ENCODE data around the gene SF1.
"Not testable (repeated sequence)": the region's sequence is repeated elsewhere in the genome, so short reads cannot be mapped to it uniquely, and the experiment has no call there.

Gene SF1

DNA sequence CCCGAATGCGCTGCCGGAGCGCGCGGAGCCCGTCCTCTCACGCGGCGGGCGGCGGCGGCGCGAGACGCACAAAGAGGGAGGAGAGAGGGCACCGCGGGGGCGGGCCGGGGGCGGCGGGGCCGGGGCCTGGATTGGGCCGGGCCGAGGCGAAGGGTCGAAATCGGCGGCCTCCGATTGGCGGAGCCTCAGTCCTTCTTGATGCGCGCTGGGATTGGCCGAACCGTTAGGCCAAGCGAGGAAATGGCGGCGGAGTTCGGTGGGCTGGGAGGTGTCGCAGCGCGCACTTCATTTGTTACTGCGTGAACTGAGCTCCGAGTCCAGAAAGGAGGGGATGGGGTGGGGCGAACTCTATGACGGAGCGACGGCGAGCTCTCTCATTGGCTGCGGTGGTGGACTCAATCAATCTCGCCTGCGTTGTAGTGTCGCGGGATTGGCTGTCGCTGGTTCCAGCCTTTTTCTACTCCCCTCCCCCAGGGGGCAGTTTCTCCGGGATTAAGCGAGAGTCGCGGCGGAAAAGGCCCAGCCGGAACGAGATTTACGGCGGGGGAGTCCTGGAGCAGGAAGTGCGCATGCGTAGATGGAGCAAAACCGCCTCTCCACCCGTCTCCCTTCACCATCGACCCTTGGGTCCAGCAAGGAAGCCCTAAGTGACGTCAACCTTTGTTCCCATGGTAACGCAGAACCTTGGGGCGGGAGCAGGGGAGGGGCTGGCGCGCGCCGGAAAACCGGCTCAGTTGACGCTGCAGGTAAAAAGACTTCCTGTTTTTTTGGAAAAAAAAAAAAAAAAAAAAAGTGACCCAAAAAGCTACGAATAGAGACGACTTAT lies at the start of gene SF1:
Gene SF1 (minus strand): TSS at position 70 of the 826 bp plus-strand sequence. CDS start 150 bp downstream, outside the sequence.
- peak; percentile 100 for DNase-seq

GRCh38 chr11:64827451-64827839 lies 49.1 kb upstream of the SF1 start:
- no peak for DNase-seq

DNA sequence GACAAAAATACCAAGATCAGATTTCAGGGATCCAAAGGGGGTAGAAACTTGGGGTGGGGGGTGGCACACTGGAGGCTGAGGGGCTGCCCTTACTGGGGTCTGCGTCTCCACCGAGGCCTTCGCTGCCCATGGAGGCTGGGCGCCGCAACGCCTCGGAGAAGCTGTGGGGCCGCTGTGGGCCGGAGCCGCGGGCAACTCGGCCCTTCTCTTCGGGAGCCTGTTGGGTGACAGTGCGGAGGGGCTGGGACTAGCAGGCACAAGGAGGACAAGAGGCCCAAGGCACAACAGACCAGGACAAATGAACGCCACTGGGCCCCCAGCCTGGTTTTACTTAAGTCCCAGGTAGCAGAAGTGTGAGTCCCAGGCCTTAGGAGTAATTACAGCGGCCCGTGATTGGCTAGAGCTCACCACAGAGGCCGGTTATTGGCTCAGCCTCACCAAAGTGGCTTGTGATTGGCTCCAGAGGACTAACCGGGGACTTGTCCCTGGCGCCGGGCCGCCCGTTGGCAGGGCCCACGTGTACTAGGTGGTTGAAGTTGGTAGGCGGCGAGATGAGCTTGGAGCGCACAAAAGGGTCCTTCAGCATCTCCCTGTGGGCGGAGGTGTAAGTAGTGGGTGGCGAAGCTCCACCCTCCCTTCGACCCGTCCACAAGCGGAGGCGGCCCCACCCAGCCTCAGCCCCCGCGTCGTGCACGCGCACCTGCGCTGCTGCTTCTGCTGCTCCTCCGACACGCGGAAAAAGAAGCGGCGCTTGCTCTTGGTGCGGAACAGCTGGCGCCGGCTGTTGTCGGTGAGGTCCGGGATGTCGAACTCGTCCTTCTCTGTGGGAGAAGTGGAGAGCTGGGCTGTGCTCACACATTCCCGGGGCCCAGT lies 48.5 kb upstream of the SF1 start:
- DNase-seq: no peak

DNA sequence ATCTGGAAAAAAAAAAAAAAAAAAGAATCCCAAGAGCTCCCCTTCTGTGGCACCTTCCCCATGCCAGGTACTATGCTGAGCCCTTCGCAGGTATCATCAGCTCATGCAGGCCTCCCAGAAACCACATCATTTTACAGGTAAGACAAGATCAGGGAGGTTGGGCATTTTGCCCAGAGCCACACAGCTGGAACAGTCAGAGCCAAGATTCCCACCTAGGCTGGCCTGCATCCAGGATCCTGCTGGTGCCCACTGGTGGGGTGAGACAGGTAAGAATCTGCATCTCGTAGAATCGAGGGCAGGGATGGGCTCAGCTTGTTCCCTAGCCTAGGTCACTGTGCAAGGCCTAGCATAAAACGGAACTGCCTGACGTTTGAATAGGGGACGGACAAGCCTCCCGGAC lies 47.7 kb upstream of the SF1 start:
- no peak for DNase-seq

GRCh38 chr11:64823568-64824119 lies 45.3 kb upstream of the SF1 start:
- no peak for DNase-seq

- DNase-seq: no peak
Measured at GRCh38 chr11:64817476-64817875, 39.1 kb upstream of the SF1 start.

DNA sequence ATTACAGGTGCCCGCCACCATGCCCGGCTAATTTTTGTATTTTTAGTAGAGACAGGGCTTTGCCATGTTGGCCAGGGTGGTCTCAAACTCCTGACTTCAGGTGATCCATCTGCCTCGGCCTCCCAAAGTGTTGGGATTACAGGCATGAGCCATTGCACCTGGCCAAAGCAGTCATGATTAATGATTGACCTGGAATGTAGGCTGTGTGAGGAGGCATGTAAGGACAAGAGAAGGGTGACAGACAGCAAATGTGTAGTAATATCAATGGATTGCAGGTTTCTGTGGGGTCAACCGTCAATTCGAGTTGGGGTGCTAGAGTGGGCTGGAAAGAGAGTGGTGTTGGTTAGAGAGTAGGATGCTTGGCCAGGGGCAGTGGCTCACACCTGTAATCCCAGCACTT lies 37.1 kb upstream of the SF1 start:
- not testable (repeated sequence) for DNase-seq

GRCh38 chr11:64814712-64815187 lies 36.4 kb upstream of the SF1 start:
- DNase-seq: no peak

- no peak for DNase-seq
Measured at GRCh38 chr11:64813826-64814225, 35.5 kb upstream of the SF1 start.

DNA sequence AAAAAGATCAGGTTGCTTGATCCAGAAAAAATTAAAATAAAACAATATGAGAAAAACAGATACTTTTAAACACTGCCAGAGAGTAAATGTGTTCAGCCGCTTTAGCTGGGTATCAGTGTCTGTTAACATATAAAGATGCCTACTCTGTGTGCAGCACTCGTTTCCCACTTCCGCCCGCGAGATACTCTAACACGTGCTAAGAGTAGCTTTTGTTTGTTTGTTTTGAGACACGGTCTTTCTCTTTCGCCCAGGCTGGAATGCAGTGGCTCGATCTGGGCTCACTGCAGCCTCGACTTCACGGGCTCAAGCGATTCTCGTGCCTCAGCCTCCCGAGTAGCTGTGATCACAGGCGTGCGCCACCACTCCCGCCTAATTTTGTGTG lies 32.5 kb upstream of the SF1 start:
- peak in 1 of 2 experiments; percentile 72 for DNase-seq

DNA sequence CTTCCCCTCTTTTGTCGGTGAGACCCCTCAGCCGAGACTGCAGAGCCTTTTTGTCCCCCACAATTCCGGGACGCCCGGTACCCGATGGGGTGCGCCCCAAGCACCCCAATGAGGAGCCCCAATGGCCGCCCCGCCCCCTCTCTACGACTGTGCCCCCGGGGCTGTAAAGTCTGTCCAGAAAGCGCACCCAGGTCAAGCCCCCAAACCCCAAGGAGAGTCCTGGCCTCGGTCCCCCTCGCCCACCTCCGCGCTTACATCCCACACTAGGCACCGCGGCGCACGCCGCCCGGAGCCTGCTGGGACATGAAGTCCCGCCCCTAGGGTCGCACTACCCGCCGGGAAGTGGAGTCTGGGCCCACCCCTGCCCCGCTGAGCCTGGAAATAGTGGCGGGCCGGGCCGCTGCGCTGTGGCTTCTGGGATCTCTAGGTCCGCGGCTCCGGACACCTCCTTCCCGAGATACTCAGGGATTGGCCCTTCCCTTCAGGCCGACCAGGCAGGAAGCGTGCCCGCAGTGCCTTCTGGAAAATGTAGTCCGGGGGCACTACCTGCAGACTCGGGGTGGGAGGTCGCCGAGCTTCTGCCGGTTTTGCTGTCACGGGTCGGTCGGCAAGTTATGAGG lies 32.0 kb upstream of the SF1 start, which contains the start of gene MEN1:
Gene MEN1 (minus strand): TSS at position 281 of the 620 bp plus-strand sequence. CDS start 442 bp downstream, outside the sequence.
- peak; percentile 95 to 97 for DNase-seq

DNA sequence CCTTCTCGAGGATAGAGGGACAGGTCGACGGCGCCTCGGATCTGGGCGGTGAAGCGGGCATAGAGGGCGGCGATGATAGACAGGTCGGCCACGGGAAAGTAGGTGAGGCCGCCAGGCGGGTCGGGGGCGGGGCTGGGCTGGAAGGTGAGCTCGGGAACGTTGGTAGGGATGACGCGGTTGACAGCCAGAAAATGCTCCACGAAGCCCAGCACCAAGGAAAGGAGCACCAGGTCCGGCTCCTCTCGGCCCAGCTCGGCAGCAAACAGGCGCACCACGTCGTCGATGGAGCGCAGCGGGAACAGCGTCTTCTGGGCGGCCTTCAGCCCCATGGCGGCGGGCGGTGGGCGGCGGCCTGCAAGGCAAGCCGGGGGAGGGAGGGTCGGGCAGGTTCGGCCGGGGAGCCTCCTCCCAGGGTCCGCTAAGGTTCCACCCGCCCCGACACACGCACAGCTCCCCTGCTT lies 31.5 kb upstream of the SF1 start:
- no peak for DNase-seq

- no peak for DNase-seq
Measured at GRCh38 chr11:64805481-64805880, 27.1 kb upstream of the SF1 start.

- DNase-seq: no peak
Measured at GRCh38 chr11:64804346-64805210, 26.2 kb upstream of the SF1 start.

DNA sequence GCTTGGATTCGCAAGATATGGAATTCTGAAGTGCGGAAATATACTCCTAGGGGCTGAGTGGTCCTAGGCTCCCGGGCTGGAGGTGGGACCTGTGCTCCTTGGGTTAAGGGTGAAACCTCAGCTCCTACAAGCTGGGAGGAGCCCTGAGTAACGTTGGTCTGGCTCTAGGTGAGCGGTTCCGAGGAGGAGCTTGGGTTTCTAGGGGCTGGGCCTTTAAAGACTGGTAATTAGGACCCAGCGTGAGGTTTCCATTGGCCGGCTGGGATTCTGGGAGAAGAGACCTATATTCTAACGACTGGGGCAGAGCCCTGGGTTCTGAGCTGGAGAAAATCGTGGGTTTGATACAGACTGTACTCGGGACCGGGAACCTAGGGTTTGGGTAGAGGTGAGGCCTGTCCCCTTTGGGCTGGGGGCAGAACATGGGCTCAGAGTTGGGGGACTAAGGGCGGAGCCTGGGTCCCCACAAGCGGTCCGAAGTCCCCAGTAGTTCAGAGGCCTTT lies 25.6 kb upstream of the SF1 start:
- DNase-seq: no peak

- DNase-seq: peak; percentile 77 to 87
Measured at GRCh38 chr11:64803158-64803845, 25.0 kb upstream of the SF1 start, which contains the start of gene MAP4K2. TSS of gene MAP4K2 (minus strand) at chr11:64803214. CDS start at chr11:64803149, 65 bp downstream.

DNA sequence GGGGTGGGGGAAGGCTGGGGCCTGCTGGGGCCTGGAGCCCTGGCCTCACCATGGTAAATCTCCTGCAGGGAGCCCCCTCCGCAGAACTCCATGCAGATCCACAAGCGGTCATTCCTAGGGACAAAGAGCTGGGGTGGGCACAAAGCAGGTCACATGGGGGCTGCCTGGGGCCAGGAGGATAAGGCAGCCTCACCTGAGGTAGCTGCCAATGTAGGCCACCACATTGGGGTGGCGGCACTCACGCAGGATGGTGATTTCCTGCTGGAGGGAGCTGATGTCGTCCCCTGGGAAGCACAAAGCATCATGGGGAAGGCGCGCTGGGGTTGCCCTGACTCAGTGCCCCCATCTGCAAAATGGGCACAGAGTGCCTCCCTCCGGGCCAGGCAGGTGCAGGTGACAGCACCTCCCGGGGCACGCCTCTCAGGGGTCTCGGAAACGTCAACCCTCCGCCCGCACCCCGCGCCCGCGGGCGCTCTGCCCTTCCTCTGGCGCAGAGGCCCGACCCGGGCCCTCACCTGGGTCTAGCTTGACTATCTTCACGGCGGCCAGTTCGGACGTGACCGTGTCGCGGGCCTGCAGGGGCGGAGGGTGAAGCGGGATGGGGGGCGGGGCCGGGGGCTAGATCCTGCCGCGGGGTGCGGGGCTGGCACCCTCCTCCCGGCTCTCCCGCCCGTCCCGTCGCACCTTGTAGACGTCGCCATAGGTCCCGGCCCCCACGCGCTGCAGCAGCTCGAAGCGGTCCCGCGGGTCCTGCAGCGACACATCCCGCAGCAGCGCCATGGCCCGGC lies 24.2 kb upstream of the SF1 start:
- DNase-seq: peak in 1 of 2 experiments; percentile 11

DNA sequence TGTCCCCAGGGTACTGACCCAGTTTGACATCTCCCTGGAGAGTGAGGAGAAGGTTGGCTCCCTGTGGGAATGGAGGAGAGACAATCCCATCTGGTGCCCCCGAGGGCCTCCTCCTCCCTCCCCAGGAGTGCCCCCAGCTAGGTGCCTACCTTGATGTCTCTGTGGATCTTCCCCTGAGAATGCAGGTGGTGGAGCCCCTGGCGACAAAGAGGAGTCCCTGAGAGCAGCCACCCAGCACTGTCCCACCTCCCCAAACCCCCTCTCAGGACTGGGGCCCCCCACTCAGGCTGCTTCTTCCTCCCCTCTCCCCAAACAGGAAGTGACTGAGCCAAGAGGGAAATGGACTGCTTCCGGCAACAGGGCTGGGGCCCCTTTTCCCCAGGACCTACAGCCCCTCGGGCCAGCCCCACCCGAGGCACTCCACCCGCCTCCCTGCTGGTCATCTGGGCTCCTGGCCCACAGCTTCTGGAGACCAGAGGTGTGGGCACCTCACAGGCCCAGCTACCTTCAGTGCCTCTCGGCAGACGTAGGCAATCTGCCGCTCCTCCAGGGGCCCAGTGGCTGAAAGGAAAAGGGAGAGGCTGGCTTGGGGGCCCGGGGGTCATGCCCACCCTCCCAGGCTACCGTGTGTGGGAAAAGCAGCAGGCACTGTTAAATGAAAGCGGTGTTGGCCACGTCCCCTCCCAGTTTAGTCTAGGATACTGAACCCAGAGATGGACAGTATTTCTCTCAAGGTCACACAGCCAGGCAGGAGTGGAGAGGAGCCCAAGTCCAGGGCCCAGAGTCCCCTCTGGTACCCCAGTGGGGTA lies 23.4 kb upstream of the SF1 start:
- DNase-seq: no peak

DNA sequence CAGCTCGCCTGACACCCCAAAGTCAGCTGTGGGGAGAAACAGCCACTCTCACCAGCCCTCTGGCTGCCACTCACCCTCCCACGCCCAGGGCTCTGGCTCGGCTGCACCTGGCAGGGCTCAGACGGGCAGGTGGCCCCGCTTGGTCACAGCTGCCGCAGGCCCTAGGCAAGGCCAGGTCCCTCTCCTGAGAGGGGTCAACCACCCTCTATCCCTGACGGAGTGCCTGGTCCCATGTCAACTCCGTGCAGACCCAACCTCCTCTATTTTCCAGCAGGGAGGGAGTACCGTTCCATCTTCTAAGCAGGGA lies 22.8 kb upstream of the SF1 start:
- DNase-seq: no peak

All from NCI-H2081 (cell line).